GM18870 (cell line): ENCODE data around the gene FBN1.

Source experiments
- ATAC-seq: cut with Tn5 transposase; IDR thresholded peaks from one replicate; pipeline ENCODE4 v1.9.1; 2021; ENCODE audit warnings: moderate library complexity; ENCODE audit not compliant: unreplicated experiment

FBN1 gene

GRCh38 chr15:48381861-48382260, 263.6 kb downstream of the FBN1 start:
- no peak for ATAC-seq

- no peak for ATAC-seq
Measured at GRCh38 chr15:48380198-48380597, 265.3 kb downstream of the FBN1 start.

GRCh38 chr15:48375767-48376166, 269.7 kb downstream of the FBN1 start:
- ATAC-seq = no peak

GRCh38 chr15:48374472-48374871, 271.0 kb downstream of the FBN1 start:
- no peak for ATAC-seq

- no peak for ATAC-seq
Measured at GRCh38 chr15:48373821-48374451, 271.6 kb downstream of the FBN1 start.

GRCh38 chr15:48371961-48372360, 273.5 kb downstream of the FBN1 start:
- ATAC-seq = no peak

GRCh38 chr15:48371550-48371949, 274.0 kb downstream of the FBN1 start:
- ATAC-seq = no peak

GRCh38 chr15:48370460-48370859, 275.0 kb downstream of the FBN1 start:
- ATAC-seq = no peak

GRCh38 chr15:48367483-48367882, 278.0 kb downstream of the FBN1 start:
- ATAC-seq = no peak

- no peak for ATAC-seq
Measured at GRCh38 chr15:48366584-48367312, 278.8 kb downstream of the FBN1 start.

- no peak for ATAC-seq
Measured at GRCh38 chr15:48365575-48365974, 279.9 kb downstream of the FBN1 start.

- no peak for ATAC-seq
Measured at GRCh38 chr15:48363474-48363873, 282.0 kb downstream of the FBN1 start.

GRCh38 chr15:48361685-48362084, 283.8 kb downstream of the FBN1 start:
- no peak for ATAC-seq

- ATAC-seq = no peak
Measured at GRCh38 chr15:48360841-48361240, 284.7 kb downstream of the FBN1 start.
